ENCODE results near the gene APOBEC3A. TPM values are rescaled to one million over a fixed set of nuclear protein-coding genes. Genes with fewer than 3 reads are reported as not detected.
A peak's percentile ranks its signal among the peaks of the same experiment; 100 is the strongest.

The APOBEC3A gene
- polyA plus RNA-seq (ENCODE audit: insufficient read depth in 1 of 5, insufficient read length in 5 of 5, low replicate concordance in 1 of 5) = under 1 TPM in 4 of 5 donors, not detected in 1; 0.15 to 0.40 (median 0.19) TPM
- long read RNA-seq, donor 1 = 0 reads
- long read RNA-seq, donor 2, partial matches to known transcripts = 32 of 32 reads
- long read RNA-seq, donor 2, other reads (novel, unspliced or antisense) = 0 of 32 reads
- long read RNA-seq, donor 3 = 0 reads
- long read RNA-seq, donor 4 = 0 reads
- long read RNA-seq, donor 5, partial matches to known transcripts = 0 of 2 reads
- long read RNA-seq, donor 5, other reads (novel, unspliced or antisense) = 0 of 2 reads
- long read RNA-seq, donor 6 = 0 reads
- long read RNA-seq, donor 7 = 0 reads
- long read RNA-seq, donor 8 = 0 reads

DNA sequence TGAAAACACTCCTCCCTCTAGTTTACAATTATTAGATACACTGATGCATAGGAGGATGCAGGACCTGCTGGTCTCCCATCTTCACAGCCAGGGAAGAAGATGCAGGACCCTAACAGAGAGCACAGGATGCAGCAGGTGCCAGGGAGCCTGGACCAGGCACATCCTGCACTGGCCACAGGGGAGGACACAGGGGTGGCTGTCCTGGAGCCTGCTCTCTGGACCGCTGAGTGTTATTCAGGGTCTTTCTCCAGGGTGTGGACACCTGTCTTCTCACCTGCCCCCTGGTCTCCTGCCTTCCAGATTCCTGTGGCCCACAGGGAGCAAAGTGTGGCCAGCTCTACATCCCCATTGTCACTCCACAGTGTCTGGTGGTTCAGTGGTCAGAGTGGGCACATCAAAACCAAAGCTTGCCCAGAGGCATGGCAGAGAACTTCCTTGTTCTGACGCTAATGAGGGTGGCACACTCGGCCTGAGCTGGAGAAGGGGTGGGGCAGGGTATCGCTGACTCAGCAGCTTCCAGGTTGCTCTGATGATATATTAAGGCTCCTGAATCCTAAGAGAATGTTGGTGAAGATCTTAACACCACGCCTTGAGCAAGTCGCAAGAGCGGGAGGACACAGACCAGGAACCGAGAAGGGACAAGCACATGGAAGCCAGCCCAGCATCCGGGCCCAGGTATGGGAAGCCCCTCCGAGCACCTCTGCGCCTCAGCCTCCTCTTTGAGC lies at the start of gene APOBEC3A:
APOBEC3A (plus strand) TSS at position 564 of the 725 bp plus-strand sequence; CDS start at position 647, 83 bp downstream.
- no peak for DNase-seq

- DNase-seq = no peak
These were observed 49.6 kb upstream of the APOBEC3A start for GRCh38 chr22:38907767-38908166.

DNA sequence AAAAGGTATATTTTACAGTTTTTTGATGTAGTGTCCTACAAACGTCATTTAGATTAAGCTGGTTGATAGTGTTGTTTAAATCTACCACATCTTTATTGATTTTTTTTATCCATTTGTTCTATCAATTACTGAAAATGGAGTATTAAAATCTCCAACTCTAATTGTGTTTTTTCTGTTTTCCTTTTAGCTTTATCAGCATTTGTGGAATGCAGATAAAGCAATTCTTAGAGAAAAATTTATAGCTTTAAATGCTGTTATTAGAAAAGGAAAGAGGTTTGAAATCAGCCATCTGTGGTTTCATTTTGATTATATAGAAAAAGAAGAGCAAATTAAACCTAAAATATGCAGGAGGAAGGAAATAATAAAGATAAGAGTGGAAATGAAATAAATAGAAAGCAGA lies 46.0 kb upstream of the APOBEC3A start:
- DNase-seq = no peak

- DNase-seq = peak; percentile 60 to 69
These were observed 37.7 kb upstream of the APOBEC3A start for GRCh38 chr22:38919631-38920190.

DNA sequence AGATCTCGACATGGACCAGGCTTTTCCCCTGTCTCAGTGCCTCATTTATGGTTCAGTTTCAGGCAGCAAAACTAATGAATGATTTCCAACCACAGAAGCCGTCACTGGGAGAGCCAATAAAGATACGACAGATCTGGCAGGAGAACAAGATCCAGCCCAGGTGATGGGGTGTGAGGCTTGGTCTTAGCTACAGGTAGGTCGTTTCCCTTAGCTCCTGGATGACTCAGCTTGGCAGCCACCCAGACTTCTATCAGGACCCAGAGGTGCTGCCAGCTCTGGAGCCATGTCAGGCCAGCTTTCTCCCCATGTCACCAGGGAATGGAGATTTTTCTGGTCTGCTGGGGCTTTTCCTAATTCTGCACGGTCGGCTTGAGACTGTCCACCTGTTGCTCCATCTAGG lies 36.3 kb upstream of the APOBEC3A start:
- no peak for DNase-seq

GRCh38 chr22:38921806-38922205 lies 35.6 kb upstream of the APOBEC3A start:
- no peak for DNase-seq

GRCh38 chr22:38923463-38924346 lies 33.7 kb upstream of the APOBEC3A start:
- DNase-seq = peak; percentile 57 to 63

DNA sequence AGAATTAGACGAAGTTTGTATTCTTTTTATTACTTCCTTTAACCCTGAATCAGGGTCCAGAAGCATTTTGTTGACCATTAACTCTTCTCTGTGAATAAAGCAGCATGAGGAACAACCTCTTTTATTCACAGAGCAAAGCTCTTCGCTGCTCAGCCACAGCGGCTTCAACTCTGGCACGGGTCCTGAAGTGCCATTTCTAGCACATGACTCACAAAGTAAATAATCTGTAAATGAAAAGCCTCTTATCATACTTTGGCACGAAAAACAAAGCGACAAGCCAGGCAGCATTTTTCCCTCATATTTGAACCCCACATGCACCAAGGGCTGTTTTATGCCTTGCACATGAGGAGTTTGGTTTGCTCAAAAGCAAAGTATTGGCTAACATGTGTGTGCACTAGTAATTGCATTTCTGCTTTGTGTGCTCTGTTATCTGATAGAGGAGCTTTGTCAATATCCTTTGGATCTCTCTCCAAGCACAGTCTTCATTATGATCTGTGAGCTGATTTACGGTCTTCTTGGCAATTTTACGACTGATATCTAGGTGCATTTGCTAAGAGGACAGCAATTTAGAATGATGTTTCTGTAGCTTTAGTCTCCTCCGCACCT lies 33.0 kb upstream of the APOBEC3A start:
- DNase-seq = peak; percentile 95 to 96

DNA sequence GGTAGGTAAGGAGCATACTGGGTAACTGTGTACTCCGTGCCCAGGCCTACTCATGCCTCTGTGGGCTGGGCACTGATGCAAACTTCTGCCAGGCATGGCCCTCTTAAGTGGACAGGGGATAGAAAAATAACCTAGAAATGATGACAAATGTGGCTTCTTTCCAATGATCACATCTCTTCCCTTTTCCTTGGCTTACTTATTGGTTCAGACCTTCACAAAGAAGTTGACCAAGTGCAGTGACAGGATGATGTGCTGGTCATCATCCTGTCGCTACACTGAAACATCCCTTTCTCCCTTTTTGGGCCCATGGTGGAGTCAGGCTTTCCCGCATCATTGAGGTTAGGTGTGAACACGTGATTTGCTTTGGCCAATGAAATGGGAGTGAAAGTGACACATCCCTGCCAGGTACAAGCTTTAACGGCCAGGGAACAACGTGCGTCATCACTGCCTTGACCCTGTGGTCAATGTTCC lies 31.8 kb upstream of the APOBEC3A start:
- no peak for DNase-seq

GRCh38 chr22:38927033-38927781 lies 30.2 kb upstream of the APOBEC3A start:
- peak; percentile 52 to 55 for DNase-seq

DNA sequence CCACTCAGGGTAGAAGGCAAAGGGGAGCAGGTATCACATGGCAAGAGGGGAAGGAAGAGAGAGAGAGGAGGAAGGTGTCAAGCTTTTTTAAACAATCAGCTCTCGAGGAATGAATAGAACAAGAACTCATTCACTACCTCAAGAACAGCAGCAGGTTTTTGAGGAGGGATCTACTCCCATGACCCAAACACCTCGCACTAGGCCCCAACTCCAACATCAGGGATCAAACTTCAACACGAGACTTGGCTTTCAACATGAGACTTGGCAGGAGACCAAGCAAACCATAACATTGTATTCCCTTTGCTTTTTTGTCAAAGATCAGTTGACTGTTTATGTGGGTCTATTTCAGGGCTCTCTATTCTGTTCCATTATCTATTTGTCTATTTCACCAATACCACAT lies 26.9 kb upstream of the APOBEC3A start:
- DNase-seq = no peak

GRCh38 chr22:38935023-38935422 lies 22.4 kb upstream of the APOBEC3A start:
- peak in 1 of 2 donors; percentile 40 for DNase-seq

GRCh38 chr22:38935616-38936015 lies 21.8 kb upstream of the APOBEC3A start:
- DNase-seq = no peak

GRCh38 chr22:38936562-38936961 lies 20.8 kb upstream of the APOBEC3A start:
- DNase-seq = no peak

DNA sequence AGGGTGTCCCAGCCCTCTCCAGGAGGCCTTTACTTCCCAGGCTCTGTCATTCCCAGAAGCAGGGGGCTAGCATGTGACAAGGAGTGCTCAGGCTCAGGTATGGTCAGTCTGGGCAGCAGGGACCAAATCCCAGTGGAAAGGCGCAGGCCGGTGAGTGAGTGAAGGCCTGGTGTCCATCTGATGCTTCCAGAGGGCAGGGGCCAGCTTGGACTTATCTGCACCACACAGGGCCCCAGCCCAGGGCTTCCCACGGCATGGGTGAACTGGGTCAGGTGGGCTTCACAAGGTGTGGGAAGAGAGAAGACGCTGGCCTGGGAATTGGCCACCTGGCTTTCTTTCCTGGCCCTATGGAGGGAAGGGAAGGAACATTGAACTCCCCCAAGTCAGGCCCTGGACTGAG lies 20.4 kb upstream of the APOBEC3A start:
- no peak for DNase-seq

DNA sequence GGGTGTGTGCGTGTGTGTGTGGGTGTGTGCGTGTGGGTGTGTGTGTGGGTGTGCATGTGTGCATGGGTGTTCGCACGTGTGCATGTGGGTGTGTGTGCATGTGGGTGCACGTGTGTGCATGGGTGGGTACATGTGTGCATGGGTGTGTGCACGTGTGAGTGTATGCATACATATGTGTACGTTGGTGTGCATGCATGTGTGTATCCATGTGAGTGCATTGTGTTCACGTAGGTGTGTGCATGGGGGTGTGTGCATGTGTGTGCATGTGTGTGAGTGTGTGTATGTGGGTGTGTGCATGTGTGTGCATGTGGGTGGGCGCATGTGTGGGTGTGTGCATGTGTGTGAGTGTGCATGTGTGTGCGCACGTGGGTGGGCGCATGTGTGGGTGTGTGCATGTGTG lies 19.9 kb upstream of the APOBEC3A start:
- DNase-seq = no peak

GRCh38 chr22:38938221-38938620 lies 19.2 kb upstream of the APOBEC3A start:
- no peak for DNase-seq

DNA sequence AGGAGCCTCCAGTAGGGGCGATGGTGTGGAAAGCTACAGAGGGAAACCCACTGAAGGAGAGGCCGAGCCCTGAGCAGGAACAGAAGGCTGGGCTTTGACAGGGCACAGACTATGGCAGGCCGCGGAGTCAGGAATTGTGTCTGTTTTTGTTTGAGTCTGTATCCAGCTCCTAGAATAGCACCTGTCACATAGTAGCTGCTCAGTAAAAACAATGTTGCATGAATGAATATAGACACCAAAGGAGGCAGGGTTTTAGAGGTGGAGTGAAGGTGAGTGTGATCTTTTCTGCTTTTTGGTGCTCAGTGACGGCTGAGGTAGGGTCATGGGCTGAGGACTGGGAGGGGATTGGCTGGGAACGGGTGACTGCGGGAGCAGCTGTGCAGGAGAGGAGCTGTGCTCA lies 18.5 kb upstream of the APOBEC3A start:
- DNase-seq = no peak

DNA sequence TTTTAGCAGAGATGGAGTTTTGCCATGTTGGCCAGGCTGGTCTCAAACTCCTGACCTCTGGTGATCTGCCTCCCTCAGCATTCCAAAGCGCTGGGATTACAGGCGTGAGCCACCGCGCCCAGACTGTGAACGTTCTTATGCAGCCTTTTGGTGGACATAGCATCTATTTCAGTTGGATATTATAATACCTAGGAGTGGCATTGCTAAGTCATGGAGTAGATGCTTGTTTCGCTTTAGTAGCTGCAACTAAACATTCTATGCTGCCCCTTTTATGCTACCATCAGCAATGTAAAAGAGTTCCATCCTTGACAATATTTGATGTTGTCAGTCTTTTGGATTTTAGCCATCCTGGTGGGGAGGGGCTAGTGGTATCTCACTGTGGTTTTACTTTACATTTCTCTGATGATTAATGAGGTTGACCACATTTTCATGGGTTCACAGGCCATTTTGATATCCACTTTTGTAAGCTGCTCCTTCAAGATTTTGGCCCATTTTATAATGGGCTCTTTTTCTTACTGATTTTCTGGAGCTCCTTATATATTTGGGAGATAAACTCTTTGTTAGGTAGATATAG lies 16.5 kb upstream of the APOBEC3A start:
- DNase-seq = no peak

DNA sequence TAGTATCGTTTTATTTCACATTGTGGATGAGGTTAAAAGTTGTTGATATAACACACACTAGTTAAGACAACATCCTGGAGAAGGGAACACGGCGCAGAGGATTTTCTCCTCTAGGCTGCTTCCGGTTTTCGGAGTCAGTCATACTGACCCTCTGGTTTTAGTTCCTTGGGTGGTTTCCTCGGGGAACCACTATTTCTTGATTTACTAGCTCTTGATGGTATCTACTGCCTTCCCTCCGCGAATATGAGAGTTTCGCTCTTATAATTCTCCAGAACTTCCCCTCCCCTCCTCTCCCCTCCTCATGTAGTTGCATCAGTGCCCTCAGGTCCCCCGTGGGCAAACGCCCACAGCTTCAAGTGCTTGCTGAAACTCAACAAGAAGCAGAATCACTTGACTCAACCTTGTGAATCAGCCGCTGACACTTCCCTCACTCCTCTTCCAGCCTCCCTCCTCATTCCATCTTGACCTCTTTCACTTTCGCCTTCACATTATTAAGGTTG lies 15.9 kb upstream of the APOBEC3A start:
- DNase-seq = no peak

Data from right lung (tissue), 10 donors.